ENCODE measurements around the gene DDX10. TPM values are rescaled to one million over a fixed set of nuclear protein-coding genes. Genes with fewer than 3 reads are reported as not detected.

Gene DDX10
- total and polyA plus RNA-seq, 9 of the 15 experiments (the other 6 are each of a cell fraction or from before 2014, with no cell fraction given), result 33.9 to 94.6 (median 50.7) TPM

GRCh38 chr11:108875134-108875533 is 210.3 kb downstream of the DDX10 start:
- ATAC-seq, result no peak
- no TSS peak for BruUV-seq (replicated peaks)
- H3K4me3 ChIP-seq, result no peak overlapping the region
- TF ChIP-seq ZNF311 (CRISPR knock-in tag; IDR thresholded peaks at IDR 0.05) (no peak), NR4A1 (CRISPR knock-in tag; IDR thresholded peaks at IDR 0.05) (no peak), NR4A1 (tag; IDR thresholded peaks at IDR 0.05) (no peak), MCM2 (IDR thresholded peaks at IDR 0.05; ENCODE audit: low read depth) (no peak), NFE2L1 (tag; IDR thresholded peaks at IDR 0.05; ENCODE audit: borderline replicate concordance, low read depth) (no peak), ZNF253 (CRISPR knock-in tag; conservative IDR thresholded peaks at IDR 0.05) (no peak), STAG1 (CRISPR knock-in tag; IDR thresholded peaks at IDR 0.05; ENCODE audit: borderline replicate concordance) (no peak), ZNF589 (CRISPR knock-in tag; IDR thresholded peaks at IDR 0.05; ENCODE audit: low read depth) (no peak), HNRNPH1 (optimal IDR thresholded peaks at IDR 0.05; ENCODE audit: low read depth, low read length) (no peak), MYNN (IDR thresholded peaks at IDR 0.05) (no peak), MYNN (CRISPR knock-in tag; IDR thresholded peaks at IDR 0.05) (no peak), TCF3 (CRISPR knock-in tag; IDR thresholded peaks at IDR 0.05) (no peak), CBX2 (IDR thresholded peaks at IDR 0.05; ENCODE audit: insufficient read depth, low read length, poor library complexity, severe bottlenecking) (no peak), PRPF4 (IDR thresholded peaks at IDR 0.05; ENCODE audit: insufficient read depth, low read depth, low read length, poor library complexity, severe bottlenecking) (no peak), SRF (CRISPR knock-in tag; IDR thresholded peaks at IDR 0.05) (no peak), STAT5B (CRISPR knock-in tag; IDR thresholded peaks at IDR 0.05) (no peak)
- TF ChIP-seq, protein P1, sequence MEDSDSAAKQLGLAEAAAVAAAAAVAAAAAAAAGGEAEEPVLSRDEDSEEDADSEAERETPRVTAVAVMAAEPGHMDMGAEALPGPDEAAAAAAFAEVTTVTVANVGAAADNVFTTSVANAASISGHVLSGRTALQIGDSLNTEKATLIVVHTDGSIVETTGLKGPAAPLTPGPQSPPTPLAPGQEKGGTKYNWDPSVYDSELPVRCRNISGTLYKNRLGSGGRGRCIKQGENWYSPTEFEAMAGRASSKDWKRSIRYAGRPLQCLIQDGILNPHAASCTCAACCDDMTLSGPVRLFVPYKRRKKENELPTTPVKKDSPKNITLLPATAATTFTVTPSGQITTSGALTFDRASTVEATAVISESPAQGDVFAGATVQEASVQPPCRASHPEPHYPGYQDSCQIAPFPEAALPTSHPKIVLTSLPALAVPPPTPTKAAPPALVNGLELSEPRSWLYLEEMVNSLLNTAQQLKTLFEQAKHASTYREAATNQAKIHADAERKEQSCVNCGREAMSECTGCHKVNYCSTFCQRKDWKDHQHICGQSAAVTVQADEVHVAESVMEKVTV (CRISPR knock-in tag; IDR thresholded peaks at IDR 0.05), result no peak
- TF ChIP-seq, protein P2, sequence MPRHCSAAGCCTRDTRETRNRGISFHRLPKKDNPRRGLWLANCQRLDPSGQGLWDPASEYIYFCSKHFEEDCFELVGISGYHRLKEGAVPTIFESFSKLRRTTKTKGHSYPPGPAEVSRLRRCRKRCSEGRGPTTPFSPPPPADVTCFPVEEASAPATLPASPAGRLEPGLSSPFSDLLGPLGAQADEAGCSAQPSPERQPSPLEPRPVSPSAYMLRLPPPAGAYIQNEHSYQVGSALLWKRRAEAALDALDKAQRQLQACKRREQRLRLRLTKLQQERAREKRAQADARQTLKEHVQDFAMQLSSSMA (CRISPR knock-in tag; IDR thresholded peaks at IDR 0.05), result no peak
- TF ChIP-seq, protein P3, sequence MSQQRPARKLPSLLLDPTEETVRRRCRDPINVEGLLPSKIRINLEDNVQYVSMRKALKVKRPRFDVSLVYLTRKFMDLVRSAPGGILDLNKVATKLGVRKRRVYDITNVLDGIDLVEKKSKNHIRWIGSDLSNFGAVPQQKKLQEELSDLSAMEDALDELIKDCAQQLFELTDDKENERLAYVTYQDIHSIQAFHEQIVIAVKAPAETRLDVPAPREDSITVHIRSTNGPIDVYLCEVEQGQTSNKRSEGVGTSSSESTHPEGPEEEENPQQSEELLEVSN (IDR thresholded peaks at IDR 0.05; ENCODE audit: borderline replicate concordance in 1 of 2, extremely low read depth in 1 of 2, insufficient read depth in 1 of 2, insufficient read length in 1 of 2, low read depth in 1 of 2, low read length in 1 of 2, poor library complexity in 1 of 2, severe bottlenecking in 1 of 2), result no peak
- TF ChIP-seq, protein P4, sequence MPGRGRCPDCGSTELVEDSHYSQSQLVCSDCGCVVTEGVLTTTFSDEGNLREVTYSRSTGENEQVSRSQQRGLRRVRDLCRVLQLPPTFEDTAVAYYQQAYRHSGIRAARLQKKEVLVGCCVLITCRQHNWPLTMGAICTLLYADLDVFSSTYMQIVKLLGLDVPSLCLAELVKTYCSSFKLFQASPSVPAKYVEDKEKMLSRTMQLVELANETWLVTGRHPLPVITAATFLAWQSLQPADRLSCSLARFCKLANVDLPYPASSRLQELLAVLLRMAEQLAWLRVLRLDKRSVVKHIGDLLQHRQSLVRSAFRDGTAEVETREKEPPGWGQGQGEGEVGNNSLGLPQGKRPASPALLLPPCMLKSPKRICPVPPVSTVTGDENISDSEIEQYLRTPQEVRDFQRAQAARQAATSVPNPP (IDR thresholded peaks at IDR 0.05; ENCODE audit: borderline replicate concordance, insufficient read depth, insufficient read length), result no peak

More at GRCh38 chr11:108875134-108875533, 210.3 kb downstream of the DDX10 start:
- ChIA-PET CTCF (ENCODE audit: low intra/inter-chr PET ratio) (no interaction called here), POLR2A (no interaction called here)
- Histone ChIP-seq H3K4me1 (replicated peaks in 1 of 2; ENCODE audit: control insufficient read depth in 2 of 2, insufficient read depth in 2 of 2, low read length in 2 of 2) (no peaks in the 10 kb centered on the region), H3K9me1 (ENCODE audit: control insufficient read depth, insufficient read depth, low read length) (no peaks in the 10 kb centered on the region), H3K27me3 (ENCODE audit: control insufficient read depth in 2 of 2, insufficient read depth in 2 of 2, low read length in 2 of 2) (no peaks in the 10 kb centered on the region), H3K9me3 (replicated peaks; ENCODE audit: control insufficient read depth, insufficient read depth, low read depth, low read length) (no peaks in the 10 kb centered on the region), H3K27ac (ENCODE audit: extremely low read depth, low read depth, low read length) (no peak overlapping the region), H4K20me1 (replicated peaks; ENCODE audit: control insufficient read depth, insufficient read depth, low read length) (no peaks in the 10 kb centered on the region), H2AFZ (ENCODE audit: low read depth, low read length) (no peak overlapping the region), H3K36me3 (ENCODE audit: control insufficient read depth, insufficient read depth, low read length) (no peaks in the 10 kb centered on the region), H3K79me2 (ENCODE audit: control insufficient read depth, insufficient read depth, low read length) (no peaks in the 10 kb centered on the region), H3K4me2 (ENCODE audit: insufficient read depth, low read length) (no peak overlapping the region), H3K9ac (ENCODE audit: insufficient read depth in 1 of 2, low read depth in 2 of 2, low read length in 2 of 2) (no peak overlapping the region)
- intact Hi-C loops (cut with micrococcal nuclease) (no loop called here), in situ Hi-C loops (cut with MboI) (no loop called here)
- no peak for FAIRE-seq
- 85% methylated on average over 2 of the region's 2 CpGs for WGBS (ENCODE audit: insufficient coverage, low coverage, missing lambda C conversion rate)
- DNase-seq (ENCODE audit: extremely low read depth in 1 of 4, low spot score in 3 of 4), result no peak
